C4-2B (cell line): ENCODE measurements around the gene CIT.

Experiments
- ZFX ChIP-seq: fragments of 450-650 bp; IDR thresholded peaks from 2 replicates; pipeline ENCODE4 v1.6.1; 2017
- TF ChIP-seq, protein P1 (sequence below): fragments of 450-650 bp; conservative IDR thresholded peaks from 2 replicates; pipeline ENCODE4 v1.5.1; 2017; ENCODE audit warnings: mild to moderate bottlenecking

DNA sequence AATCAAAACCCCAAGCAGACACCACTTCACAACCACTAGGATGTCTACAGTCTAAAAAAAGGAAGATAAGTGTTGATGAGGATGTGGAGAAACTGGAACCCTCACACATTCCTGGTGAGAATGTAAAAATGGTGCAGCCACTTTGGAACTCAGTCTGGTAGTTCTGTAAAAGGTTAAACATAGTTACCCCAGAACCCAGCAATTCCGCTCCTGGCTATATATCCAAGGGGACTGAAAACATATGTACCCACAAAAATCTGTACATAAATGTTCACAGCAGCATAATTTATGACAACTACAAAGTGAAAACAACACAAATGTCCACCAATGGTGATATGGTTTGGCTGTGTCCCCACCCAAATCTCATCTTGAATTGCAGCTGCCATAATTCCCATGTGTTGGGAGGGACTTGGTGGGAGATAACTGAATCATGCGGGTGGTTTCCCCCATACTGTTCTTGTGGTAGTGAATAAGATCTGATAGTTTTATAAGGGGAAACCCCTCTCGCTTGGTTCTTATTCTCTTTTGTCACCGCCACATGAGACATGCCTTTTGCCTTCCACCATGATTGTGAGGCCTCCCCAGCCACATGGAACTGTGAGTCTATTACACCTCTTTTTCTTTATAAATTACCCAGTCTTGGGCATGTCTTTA is 162.4 kb downstream of the CIT start:
- TF ChIP-seq, protein P1, sequence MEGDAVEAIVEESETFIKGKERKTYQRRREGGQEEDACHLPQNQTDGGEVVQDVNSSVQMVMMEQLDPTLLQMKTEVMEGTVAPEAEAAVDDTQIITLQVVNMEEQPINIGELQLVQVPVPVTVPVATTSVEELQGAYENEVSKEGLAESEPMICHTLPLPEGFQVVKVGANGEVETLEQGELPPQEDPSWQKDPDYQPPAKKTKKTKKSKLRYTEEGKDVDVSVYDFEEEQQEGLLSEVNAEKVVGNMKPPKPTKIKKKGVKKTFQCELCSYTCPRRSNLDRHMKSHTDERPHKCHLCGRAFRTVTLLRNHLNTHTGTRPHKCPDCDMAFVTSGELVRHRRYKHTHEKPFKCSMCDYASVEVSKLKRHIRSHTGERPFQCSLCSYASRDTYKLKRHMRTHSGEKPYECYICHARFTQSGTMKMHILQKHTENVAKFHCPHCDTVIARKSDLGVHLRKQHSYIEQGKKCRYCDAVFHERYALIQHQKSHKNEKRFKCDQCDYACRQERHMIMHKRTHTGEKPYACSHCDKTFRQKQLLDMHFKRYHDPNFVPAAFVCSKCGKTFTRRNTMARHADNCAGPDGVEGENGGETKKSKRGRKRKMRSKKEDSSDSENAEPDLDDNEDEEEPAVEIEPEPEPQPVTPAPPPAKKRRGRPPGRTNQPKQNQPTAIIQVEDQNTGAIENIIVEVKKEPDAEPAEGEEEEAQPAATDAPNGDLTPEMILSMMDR, result no peak
- no peak for TF ChIP-seq ZFX
